Natural killer cell treated with Interleukin-12 subunit alpha and Interleukin-12 subunit beta and Interleukin-15 and Interleukin-18, amount 100 ng/mL, for 72 hours (primary cell): ENCODE measurements around the gene MAML3. TPM values are rescaled to one million over a fixed set of nuclear protein-coding genes. Genes with fewer than 3 reads are reported as not detected.

Experiments used
- ATAC-seq, 2 donors: fragments of 150-1000 bp; cut with Tn5 transposase in 1 of 2; sonication (Bioruptor Pico), chemical (Tn5 transposase) in 1 of 2; 2 replicates each; pipeline ENCODE4 v1.10.0; 2021
- DNase-seq: peaks from one replicate; pipeline ENCODE4 v3.0.0; 2022; ENCODE audit warnings: low spot score
- H3K27ac Mint-ChIP-seq, 2 donors: 1 replicate in 1 of 2; 2 replicates in 1 of 2; pipeline ENCODE4 v1.8.0; 2022; ENCODE audit warnings: mixed read lengths in 2 of 2, mild to moderate bottlenecking in 1 of 2, moderate library complexity in 1 of 2
- H3K27me3 Mint-ChIP-seq, 2 donors: 1 replicate in 1 of 2; 2 replicates in 1 of 2; pipeline ENCODE4 v1.8.0; 2022; ENCODE audit warnings: mixed read lengths in 2 of 2
- H3K36me3 Mint-ChIP-seq: one replicate; pipeline ENCODE4 v1.8.0; 2022; ENCODE audit warnings: mixed read lengths
- H3K4me1 Mint-ChIP-seq, 2 donors: 1 replicate in 1 of 2; 2 replicates in 1 of 2; pipeline ENCODE4 v1.8.0; 2022; ENCODE audit warnings: low read depth in 2 of 2, mixed read lengths in 2 of 2, mild to moderate bottlenecking in 1 of 2
- H3K4me3 Mint-ChIP-seq: one replicate; pipeline ENCODE4 v1.8.0; 2022; ENCODE audit warnings: mixed read lengths
- H3K9me3 Mint-ChIP-seq: 2 replicates; pipeline ENCODE4 v1.8.0; 2022; ENCODE audit warnings: mixed read lengths
- total RNA-seq, 2 donors: library from RNA; stranded (reverse); gene quantifications; one replicate each; pipeline ENCODE4 v1.2.3, GENCODE V29; 2022

Gene MAML3
- total RNA-seq, 2 donors from 2014 or later, result 0.40 to 1.3 TPM

DNA sequence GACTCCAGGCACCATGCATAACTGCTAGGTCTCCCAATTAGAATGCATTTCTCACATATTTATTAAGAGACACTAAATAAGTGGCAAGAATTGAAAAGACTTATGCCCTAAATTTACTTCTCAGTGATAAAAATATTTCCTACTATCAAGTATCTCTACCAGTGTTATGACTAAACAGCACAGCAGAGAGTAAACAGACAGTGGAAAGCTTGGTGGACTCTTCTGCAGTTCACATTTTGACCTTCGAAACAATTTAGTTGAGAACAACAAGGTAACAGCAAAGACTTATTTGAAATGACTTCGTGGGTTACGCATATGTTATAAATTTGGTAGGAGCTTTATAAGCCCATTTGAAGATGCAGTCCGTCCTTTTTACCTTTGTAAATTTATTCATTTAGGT is 16.3 kb upstream of the MAML3 start:
- H3K36me3 Mint-ChIP-seq, result no peaks in the 10 kb centered on the region
- H3K4me3 Mint-ChIP-seq, result no peak overlapping the region
- H3K27ac Mint-ChIP-seq, result no peak overlapping the region
- peaks cover 0 to 6% of the 10 kb centered on the region in 2 donors for H3K4me1 Mint-ChIP-seq
- ATAC-seq (no peak), DNase-seq (no peak)
- H3K9me3 Mint-ChIP-seq, result no peaks in the 10 kb centered on the region
- peaks cover 17 to 35% of the 10 kb centered on the region in 2 donors for H3K27me3 Mint-ChIP-seq

DNA sequence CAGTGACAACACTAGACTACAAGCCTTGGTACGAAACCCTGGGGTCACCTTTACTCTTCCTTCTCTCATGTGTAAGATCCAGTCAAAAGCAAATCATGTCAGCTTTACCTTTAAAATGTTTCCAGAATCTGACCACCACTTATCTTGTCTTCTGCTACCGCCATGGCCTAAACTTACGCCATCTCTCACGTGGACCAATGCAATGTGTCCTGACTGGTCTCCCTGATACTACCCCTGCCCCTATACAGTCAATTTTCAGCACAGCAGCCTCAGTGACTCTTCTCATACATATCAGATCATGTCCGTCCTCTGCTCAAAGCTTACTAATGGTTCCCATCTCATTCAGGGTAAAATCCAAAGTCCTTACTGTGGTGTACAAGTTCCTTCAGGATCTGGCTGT is 15.0 kb upstream of the MAML3 start:
- ATAC-seq, result no peak

DNA sequence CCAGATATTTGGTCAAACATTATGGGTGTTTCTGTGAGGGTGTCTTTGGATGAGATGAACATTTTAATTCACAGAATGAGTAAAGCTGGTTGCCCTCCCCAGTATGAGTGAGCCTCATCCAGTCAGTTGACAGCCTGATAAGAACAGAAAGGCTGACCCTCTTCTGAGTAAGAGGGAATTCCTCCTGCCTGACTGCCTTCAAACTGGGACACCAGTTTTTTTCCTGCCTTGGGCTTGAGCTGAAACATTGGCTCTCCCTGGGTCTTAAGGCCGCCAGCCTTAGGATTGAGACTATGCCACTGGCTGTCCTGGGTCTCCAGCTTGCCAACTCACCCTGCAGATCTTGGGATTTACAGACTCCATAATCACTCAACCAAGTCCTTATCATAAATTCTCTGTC is 14.5 kb upstream of the MAML3 start:
- no peak overlapping the region for H3K4me3 Mint-ChIP-seq
- ATAC-seq, result no peak
- H3K4me1 Mint-ChIP-seq, result no peaks in the 10 kb centered on the region
- no peaks in the 10 kb centered on the region for H3K36me3 Mint-ChIP-seq
- H3K27me3 Mint-ChIP-seq, result peaks cover 15 to 31% of the 10 kb centered on the region in 2 donors
- no peak overlapping the region for H3K27ac Mint-ChIP-seq
- no peaks in the 10 kb centered on the region for H3K9me3 Mint-ChIP-seq
- DNase-seq, result no peak

More for the DNA sequence above, 15.0 kb upstream of the MAML3 start:
- no peak overlapping the region for H3K27ac Mint-ChIP-seq
- no peaks in the 10 kb centered on the region for H3K4me1 Mint-ChIP-seq
- H3K36me3 Mint-ChIP-seq, result no peaks in the 10 kb centered on the region
- no peaks in the 10 kb centered on the region for H3K9me3 Mint-ChIP-seq
- no peak for DNase-seq
- H3K27me3 Mint-ChIP-seq, result peaks cover 11 to 28% of the 10 kb centered on the region in 2 donors
- no peak overlapping the region for H3K4me3 Mint-ChIP-seq

DNA sequence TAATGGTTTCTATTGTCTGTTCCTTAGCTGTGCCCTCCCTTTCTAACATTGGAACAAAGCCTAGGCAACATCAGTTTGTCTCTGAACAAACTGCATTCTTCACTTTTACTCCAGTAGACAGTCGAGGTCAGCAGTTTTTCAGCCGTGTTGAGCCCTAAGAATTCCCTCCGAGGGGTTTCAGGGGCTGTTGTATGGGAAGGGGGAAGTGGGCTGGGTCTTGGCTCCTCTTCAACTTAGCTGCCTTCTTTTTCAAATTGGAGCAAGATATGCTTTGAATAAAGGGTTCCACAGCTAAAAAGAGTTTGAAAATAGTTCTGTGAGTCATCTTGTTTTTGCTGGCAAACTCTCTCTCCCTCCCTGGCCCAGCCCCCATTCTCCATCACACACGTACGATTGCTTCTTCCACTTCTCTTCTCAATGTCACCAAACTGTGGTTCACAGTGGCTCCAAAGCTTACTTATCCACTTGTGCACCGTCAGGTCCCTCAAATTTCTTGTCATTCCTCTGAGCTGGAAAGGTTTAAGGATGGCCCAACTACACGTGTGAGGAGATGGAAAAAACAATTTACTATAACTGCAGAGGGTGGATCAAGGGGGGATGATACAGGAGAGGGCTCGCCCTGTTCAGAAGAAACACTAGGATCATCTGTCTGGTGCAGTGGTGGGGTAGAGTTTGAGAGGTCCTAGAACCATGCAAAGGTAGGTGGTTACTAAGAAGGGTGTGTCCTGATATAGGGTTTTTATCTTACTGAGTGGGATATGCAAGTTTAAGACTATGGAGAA is 9.2 kb upstream of the MAML3 start:
- H3K4me1 Mint-ChIP-seq, result no peaks in the 10 kb centered on the region
- no peaks in the 10 kb centered on the region for H3K36me3 Mint-ChIP-seq
- peaks cover 18 to 26% of the 10 kb centered on the region in 2 donors for H3K27me3 Mint-ChIP-seq
- H3K27ac Mint-ChIP-seq, result no peak overlapping the region
- H3K9me3 Mint-ChIP-seq, result no peaks in the 10 kb centered on the region
- DNase-seq (no peak), ATAC-seq (no peak)
- no peak overlapping the region for H3K4me3 Mint-ChIP-seq

DNA sequence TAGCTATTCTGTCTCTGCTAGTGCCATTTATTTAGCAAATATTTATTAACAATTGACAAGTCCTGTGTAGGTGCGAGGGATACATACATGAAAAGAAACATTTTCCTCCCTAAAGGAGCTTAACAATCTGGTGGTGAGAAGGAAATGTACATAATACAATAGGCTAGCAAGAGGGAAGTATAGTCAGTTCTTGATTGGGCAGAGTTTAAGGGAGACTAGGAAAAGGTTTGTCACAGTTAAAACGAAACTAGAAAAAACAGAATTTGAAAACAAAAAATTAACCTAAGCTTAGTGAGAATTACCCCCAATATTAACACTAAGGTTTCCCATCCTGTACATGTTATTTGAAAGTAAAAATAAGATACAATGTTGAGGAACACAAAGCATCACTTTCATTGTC is 8.6 kb upstream of the MAML3 start:
- H3K4me1 Mint-ChIP-seq, result no peaks in the 10 kb centered on the region
- no peaks in the 10 kb centered on the region for H3K9me3 Mint-ChIP-seq
- ATAC-seq, result no peak
- no peak overlapping the region for H3K4me3 Mint-ChIP-seq
- peaks cover 21 to 22% of the 10 kb centered on the region in 2 donors for H3K27me3 Mint-ChIP-seq
- no peak overlapping the region for H3K27ac Mint-ChIP-seq
- H3K36me3 Mint-ChIP-seq, result no peaks in the 10 kb centered on the region
- no peak for DNase-seq

DNA sequence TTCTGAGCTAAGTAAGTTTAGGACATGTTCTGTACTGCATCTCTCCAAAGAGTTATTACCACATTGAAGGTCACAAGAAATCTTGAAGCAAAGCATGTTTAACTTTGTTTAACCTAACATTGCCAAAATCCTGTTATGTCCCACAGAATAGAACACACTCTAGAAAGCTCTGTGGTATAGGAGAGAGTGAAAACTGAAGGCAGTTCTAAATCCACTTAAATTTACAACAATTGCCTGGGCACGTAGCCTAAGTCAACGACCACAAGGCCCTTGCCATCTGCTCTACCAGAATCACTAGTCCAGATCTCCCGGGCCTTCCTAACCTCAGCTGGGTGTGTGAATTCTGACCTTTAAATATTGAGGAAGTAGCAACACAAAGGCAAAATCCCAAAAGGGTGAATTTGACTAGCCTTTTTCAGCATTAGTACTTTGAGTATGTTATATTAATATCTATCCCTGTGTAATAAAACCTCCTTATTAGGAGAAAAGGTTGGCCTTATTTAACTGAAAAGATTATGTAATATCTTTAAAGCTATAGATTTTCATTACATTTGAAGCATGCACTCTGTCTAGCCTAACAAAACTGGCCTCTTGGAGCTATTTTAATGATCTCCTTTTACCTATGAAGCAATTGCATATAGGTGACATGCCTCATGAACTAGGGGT is 4.5 kb upstream of the MAML3 start:
- Mint-ChIP-seq H3K27ac (no peak overlapping the region), H3K4me1 (peaks cover 14 to 15% of the 10 kb centered on the region in 2 donors), H3K9me3 (no peaks in the 10 kb centered on the region), H3K27me3 (peaks cover 20 to 24% of the 10 kb centered on the region in 2 donors), H3K4me3 (no peak overlapping the region), H3K36me3 (no peaks in the 10 kb centered on the region)
- DNase-seq (no peak), ATAC-seq (no peak)

DNA sequence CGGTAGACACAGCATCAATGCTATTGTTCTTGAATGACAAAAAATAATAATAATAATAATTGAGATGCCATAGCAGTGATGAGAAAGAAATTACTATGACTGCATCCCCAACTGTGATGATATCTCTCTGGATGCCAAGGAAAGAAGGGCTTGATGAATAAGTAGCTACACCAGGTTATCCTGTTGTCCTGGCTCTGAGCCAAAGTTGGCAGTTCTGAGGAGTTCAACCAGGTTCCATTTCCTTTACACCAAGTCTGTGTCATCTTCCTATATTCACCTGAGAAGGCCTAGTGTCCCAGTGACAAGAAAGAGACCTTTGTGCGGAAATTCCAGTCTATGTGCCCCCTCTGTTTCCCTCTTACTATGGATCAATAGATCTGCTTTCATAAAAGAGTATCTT is 3.4 kb upstream of the MAML3 start:
- H3K9me3 Mint-ChIP-seq, result no peaks in the 10 kb centered on the region
- no peak for ATAC-seq
- H3K36me3 Mint-ChIP-seq, result no peaks in the 10 kb centered on the region
- H3K27ac Mint-ChIP-seq, result peak overlapping the region in 1 of 2 donors; percentile 66
- no peak for DNase-seq
- H3K27me3 Mint-ChIP-seq, result peaks cover 16 to 21% of the 10 kb centered on the region in 2 donors
- no peak overlapping the region for H3K4me3 Mint-ChIP-seq
- peaks cover 20 to 21% of the 10 kb centered on the region in 2 donors for H3K4me1 Mint-ChIP-seq

DNA sequence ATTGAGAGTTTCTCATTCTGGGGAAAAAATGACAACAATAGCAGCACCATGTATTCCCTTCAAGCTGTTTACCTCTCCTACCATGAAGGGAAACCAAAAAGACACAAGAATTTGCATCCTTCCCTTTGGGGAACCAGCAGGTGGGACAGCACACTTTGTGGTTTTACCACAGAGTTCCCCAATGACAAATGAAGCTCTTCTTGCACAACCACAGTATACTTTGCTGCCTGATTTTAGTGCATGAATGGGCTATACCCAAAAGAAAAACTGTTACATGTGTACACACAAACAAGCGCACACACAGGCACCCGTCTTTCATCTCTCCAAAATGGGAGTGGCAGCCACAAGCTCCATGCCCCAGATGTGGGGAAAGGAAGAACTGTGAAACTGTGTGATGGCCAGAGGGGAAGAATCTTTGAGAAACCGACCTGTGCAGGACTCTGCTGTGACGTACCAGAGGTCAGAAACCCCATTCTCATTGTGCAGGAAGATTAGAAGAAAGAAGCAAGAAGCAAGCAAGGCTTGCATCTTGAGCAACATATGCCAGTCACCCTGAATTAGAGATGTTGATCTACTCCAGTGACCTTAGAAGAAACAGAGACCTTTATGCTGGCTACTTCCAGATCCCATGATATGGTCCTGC is 2.7 kb upstream of the MAML3 start:
- H3K36me3 Mint-ChIP-seq, result no peaks in the 10 kb centered on the region
- H3K27ac Mint-ChIP-seq, result peak overlapping the region; percentile 34 to 66
- no peak for DNase-seq
- H3K27me3 Mint-ChIP-seq, result peaks cover 16 to 20% of the 10 kb centered on the region in 2 donors
- peak; percentile 1 to 39 for ATAC-seq
- H3K4me3 Mint-ChIP-seq, result peak overlapping the region; percentile 59
- no peaks in the 10 kb centered on the region for H3K9me3 Mint-ChIP-seq
- peaks cover 20 to 22% of the 10 kb centered on the region in 2 donors for H3K4me1 Mint-ChIP-seq

DNA sequence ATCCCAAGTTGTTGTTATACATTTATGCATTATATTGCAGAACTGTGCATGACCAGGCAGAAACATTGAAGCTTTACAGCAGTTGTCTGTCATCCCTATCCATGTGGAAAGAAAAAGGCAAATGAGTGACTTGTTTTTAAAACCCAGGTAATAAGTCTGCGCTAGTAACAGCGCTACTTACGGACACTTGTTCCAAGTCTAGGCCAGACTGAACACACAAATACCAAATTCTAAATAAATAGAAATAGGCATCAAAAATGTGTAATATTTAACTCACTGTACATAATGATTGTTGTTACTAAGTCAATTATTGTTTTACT is 548 bp upstream of the MAML3 start:
- H3K4me1 Mint-ChIP-seq, result peaks cover 26% of the 10 kb centered on the region in 2 donors

DNA sequence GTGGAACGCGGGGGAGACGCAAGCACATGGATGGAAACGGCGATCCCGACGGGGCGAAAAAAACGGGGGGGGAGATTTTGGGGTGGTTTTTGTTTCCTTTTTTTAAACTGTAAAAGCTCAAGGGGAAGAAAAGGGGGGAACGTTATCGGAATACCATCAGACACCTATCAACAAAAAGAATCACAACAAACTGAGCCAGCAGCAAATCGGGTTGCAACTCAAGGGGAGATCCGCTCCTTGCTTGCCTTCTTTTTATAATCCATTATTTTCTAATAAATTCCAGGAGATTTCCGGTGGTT is 616 bp downstream of the MAML3 start:
- H3K4me1 Mint-ChIP-seq, result peaks cover 26% of the 10 kb centered on the region in 2 donors
- H3K27ac Mint-ChIP-seq, result peak overlapping the region in 1 of 2 donors; percentile 41
- peaks cover 13 to 17% of the 10 kb centered on the region in 2 donors for H3K27me3 Mint-ChIP-seq
- ATAC-seq, result no peak
- H3K36me3 Mint-ChIP-seq, result no peaks in the 10 kb centered on the region
- no peaks in the 10 kb centered on the region for H3K9me3 Mint-ChIP-seq
- no peak for DNase-seq
- peak overlapping the region; percentile 87 for H3K4me3 Mint-ChIP-seq

More for the DNA sequence above, 548 bp upstream of the MAML3 start:
- Mint-ChIP-seq H3K27me3 (peaks cover 13 to 16% of the 10 kb centered on the region in 2 donors), H3K36me3 (no peaks in the 10 kb centered on the region), H3K4me3 (peak overlapping the region; percentile 87), H3K27ac (peak overlapping the region; percentile 31 to 41), H3K9me3 (no peaks in the 10 kb centered on the region)
- DNase-seq, result no peak
- no peak for ATAC-seq

DNA sequence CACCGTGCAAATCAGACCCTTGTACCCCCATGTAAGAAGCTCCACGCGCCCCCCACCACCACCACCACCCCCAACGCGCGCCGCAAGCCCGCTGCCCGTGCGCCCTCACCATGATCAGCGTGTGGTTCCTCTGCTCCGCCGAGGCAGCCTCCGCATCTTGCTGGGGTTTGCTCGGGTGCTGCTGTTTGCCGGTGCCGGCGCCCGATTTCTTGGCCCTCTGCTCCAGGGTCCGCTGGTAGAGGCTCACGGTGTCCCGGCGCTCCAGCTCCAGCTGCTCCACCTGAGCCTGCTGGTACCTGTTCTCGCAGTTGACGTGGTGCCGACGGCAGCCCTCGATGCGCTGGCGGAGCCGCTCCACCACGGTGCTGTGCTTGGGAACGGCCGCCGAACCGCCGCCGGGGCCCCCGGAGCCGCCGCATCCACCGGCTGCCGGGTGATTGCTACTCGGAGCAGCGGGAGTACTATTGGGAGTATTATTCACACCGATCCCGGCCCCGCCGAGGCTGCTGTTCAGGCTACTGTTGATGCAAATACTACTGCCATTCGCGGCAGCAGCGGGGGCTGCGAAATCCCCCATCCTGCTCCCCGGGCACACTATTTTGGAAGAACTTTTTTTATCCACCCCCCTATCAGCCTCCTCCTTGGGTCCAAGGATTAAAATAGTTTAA is 1.1 kb downstream of the MAML3 start:
- Mint-ChIP-seq H3K36me3 (no peaks in the 10 kb centered on the region), H3K9me3 (no peaks in the 10 kb centered on the region), H3K27me3 (peaks cover 16 to 22% of the 10 kb centered on the region in 2 donors), H3K4me3 (peak overlapping the region; percentile 87), H3K27ac (peak overlapping the region in 1 of 2 donors; percentile 41), H3K4me1 (peaks cover 26% of the 10 kb centered on the region in 2 donors)
- DNase-seq (no peak), ATAC-seq (no peak)

DNA sequence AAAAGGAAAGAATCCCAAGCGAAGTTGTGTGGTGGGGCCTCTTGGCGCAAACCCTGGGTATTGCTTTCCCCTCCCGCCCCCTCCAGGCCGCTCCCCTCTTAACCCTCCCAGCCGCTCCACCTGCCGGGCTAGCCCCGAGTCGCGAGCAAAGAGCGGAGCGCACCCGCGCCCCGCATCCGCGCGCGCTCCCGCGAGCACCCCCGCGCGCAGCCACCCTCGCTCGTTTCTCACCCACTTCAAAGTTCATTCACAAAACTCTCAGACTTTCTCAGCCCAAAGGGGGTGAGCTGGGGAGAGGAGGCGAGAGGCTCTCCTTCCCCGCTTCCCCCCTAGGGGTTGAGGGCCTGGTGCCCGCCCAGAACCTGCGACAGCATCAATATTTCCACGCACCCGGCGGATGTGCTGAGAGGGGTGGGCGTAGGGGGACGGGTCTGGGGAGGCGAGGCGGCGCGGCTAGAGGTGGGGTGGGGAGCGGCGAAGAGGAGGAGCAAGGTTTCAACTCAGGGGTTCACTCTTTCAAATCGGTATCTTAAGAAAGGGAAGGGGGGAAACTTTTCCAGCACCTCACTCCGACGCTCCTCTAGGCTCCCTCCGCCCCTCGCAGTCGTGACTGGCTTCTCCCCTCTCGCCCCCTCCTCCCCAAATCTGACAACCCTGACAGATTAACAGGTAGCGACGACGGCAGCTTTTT is 1.8 kb downstream of the MAML3 start:
- peaks cover 26% of the 10 kb centered on the region in 2 donors for H3K4me1 Mint-ChIP-seq
- ATAC-seq, result peak; percentile 51 to 57
- H3K4me3 Mint-ChIP-seq, result peak overlapping the region; percentile 87
- no peaks in the 10 kb centered on the region for H3K36me3 Mint-ChIP-seq
- H3K27ac Mint-ChIP-seq, result no peak overlapping the region
- peaks cover 12 to 29% of the 10 kb centered on the region in 2 donors for H3K27me3 Mint-ChIP-seq
- no peak for DNase-seq
- H3K9me3 Mint-ChIP-seq, result no peaks in the 10 kb centered on the region

DNA sequence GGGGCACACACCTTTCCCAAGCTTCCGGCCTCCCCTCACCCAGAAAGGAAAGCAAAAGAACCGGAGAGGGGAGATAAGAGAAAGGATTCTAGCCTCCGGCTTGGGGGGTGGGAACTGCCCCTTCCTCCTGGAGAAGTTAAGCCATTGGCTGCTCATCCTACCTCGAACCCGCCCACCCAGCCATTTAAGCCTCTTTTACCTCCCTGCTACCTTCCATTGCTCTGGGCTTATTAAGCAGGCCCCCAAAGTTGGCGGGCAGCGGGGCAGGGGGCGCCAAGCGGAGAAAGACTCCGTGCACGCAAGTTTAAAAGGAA is 2.3 kb downstream of the MAML3 start:
- peak; percentile 45 to 53 for ATAC-seq
- Mint-ChIP-seq H3K27ac (no peak overlapping the region), H3K4me1 (peaks cover 22 to 24% of the 10 kb centered on the region in 2 donors), H3K27me3 (peaks cover 11 to 29% of the 10 kb centered on the region in 2 donors), H3K4me3 (peak overlapping the region; percentile 87), H3K9me3 (no peaks in the 10 kb centered on the region), H3K36me3 (no peaks in the 10 kb centered on the region)
- no peak for DNase-seq
